K562 (cell line): Measurements from ENCODE around the gene ZNF426.

Source experiments
- CBX5 ChIP-seq: IDR thresholded peaks from 2 replicates; pipeline ENCODE4 v1.6.1; 2014; ENCODE audit warnings: low read depth, borderline replicate concordance
- ELK1 ChIP-seq: sonication (generic); formaldehyde crosslinking; IDR thresholded peaks from 2 replicates; pipeline ENCODE4 v1.8.1; 2022; ENCODE audit warnings: missing genetic modification reagents
- ETV6 ChIP-seq, 3 experiments: fragments of 150-350 bp in 1 of 3; sonication (generic) in 1 of 3; formaldehyde crosslinking in 1 of 3; IDR thresholded peaks; 2 replicates each; pipeline versions ENCODE4 v1.6.1 to v1.8.0; 2014 to 2022; ENCODE audit warnings: borderline replicate concordance in 2 of 3, low read depth in 2 of 3, antibody characterized with exemption in 1 of 3, low read length in 1 of 3, mild to moderate bottlenecking in 1 of 3, missing genetic modification reagents in 1 of 3
- NRF1 ChIP-seq, 2 experiments: fragments of 450-650 bp; IDR thresholded peaks in 1 of 2; conservative IDR thresholded peaks in 1 of 2; 2 replicates each; pipeline ENCODE4 v1.6.1; 2014; ENCODE audit warnings: mild to moderate bottlenecking in 2 of 2
- POLR2AphosphoS5 ChIP-seq: IDR thresholded peaks from 2 replicates; pipeline ENCODE4 v1.6.1; 2011; ENCODE audit warnings: mild to moderate bottlenecking, low read depth, low read length, moderate library complexity; ENCODE audit not compliant: control insufficient read depth, insufficient read depth
- RB1 ChIP-seq: fragments of 450-650 bp; IDR thresholded peaks from 2 replicates; pipeline ENCODE4 v1.6.1; 2017; ENCODE audit warnings: low read depth, mild to moderate bottlenecking
- ZBTB17 ChIP-seq: fragments of 450-650 bp; formaldehyde crosslinking; IDR thresholded peaks from 2 replicates; pipeline ENCODE4 v1.4.0; 2020; ENCODE audit warnings: mild to moderate bottlenecking
- ZNF655 ChIP-seq: fragments of 250-450 bp; sonication (Bioruptor Pico); IDR thresholded peaks from 2 replicates; pipeline ENCODE4 v1.5.0; 2021
- ZNF778 ChIP-seq: fragments of 450-650 bp; formaldehyde crosslinking; IDR thresholded peaks from 2 replicates; pipeline ENCODE4 v1.4.0; 2020; ENCODE audit warnings: mild to moderate bottlenecking, moderate library complexity

GRCh38 chr19:9498183-9498902 lies 40.1 kb downstream of the ZNF426 start, which contains the start of gene ZNF560:
- TF ChIP-seq ZBTB17 (CRISPR knock-in tag) (no peak), RB1 (no peak), ZNF778 (CRISPR knock-in tag) (no peak), ELK1 (no peak), ZNF655 (no peak), CBX5 (no peak), POLR2AphosphoS5 (no peak), NRF1 (conservative IDR thresholded peaks at IDR 0.05 in 1 of 2, IDR thresholded peaks at IDR 0.05 in 1 of 2) (no peak), ETV6 (IDR thresholded peaks at IDR 0.05; ENCODE audit: borderline replicate concordance in 1 of 2, low read depth in 2 of 2, low read length in 1 of 2) (no peak), ETV6 (CRISPR knock-in tag; IDR thresholded peaks at IDR 0.05; ENCODE audit: borderline replicate concordance) (no peak)
